Subcutaneous abdominal adipose tissue (tissue), 5 donors: ENCODE data around the gene FAM133A.

Experiments used
- H3K27ac ChIP-seq: one replicate; pipeline ENCODE4 v1.7.0; 2013; ENCODE audit warnings: low read depth, mild to moderate bottlenecking, inconsistent platforms, low read length, moderate library complexity
- H3K27me3 ChIP-seq, 5 donors: one replicate each; pipeline ENCODE4 v1.7.0; 2013; ENCODE audit warnings: low read length in 5 of 5, inconsistent platforms in 1 of 5; ENCODE audit not compliant: control insufficient read depth in 5 of 5, insufficient read depth in 4 of 5
- H3K36me3 ChIP-seq, 5 donors: one replicate each; pipeline ENCODE4 v1.7.0; 2013; ENCODE audit warnings: low read length in 5 of 5; ENCODE audit not compliant: control insufficient read depth in 5 of 5, insufficient read depth in 5 of 5
- H3K4me1 ChIP-seq, 5 donors: one replicate each; pipeline ENCODE4 v1.7.0; 2013; ENCODE audit warnings: low read length in 5 of 5, mild to moderate bottlenecking in 3 of 5, moderate library complexity in 1 of 5; ENCODE audit not compliant: control insufficient read depth in 5 of 5, insufficient read depth in 5 of 5
- H3K4me3 ChIP-seq, 5 donors: one replicate each; pipeline ENCODE4 v1.7.0; 2013; ENCODE audit warnings: low read length in 5 of 5, low read depth in 1 of 5
- H3K9ac ChIP-seq, 5 donors: one replicate each; pipeline ENCODE4 v1.7.0; 2013; ENCODE audit warnings: low read length in 5 of 5, mild to moderate bottlenecking in 4 of 5, moderate library complexity in 3 of 5
- H3K9me3 ChIP-seq, 5 donors: one replicate each; pipeline ENCODE4 v1.7.0; 2013; ENCODE audit warnings: low read length in 5 of 5; ENCODE audit not compliant: control insufficient read depth in 5 of 5
- donor health status: healthy.
- donor health status: healthy.
- donor health status: healthy.
- donor health status: healthy.
- donor health status: healthy.

The FAM133A gene

GRCh38 chrX:93673869-93674271 is at the start of gene FAM133A:
Gene FAM133A (plus strand): TSS chrX:93674206. CDS start chrX:93709420, 35,214 bp downstream.
- Histone ChIP-seq H3K27ac (peak within 1 kb of the TSS; percentile 37), H3K27me3 (peaks cover 3 to 20% (median 11%) of the 10 kb centered on the region in 5 donors), H3K4me1 (peaks cover 0 to 18% (median 10%) of the 10 kb centered on the region in 5 donors), H3K9ac (peak within 1 kb of the TSS in 2 of 5 donors; percentile 39 to 41), H3K9me3 (no peaks in the 10 kb centered on the region), H3K4me3 (peak within 1 kb of the TSS; percentile 75 to 86 (median 78)), H3K36me3 (no peaks in the 10 kb centered on the region)

- peaks cover 0 to 5% (median 2%) of the 10 kb centered on the region in 5 donors for H3K27me3 ChIP-seq
- no peak overlapping the region for H3K9ac ChIP-seq
- H3K9me3 ChIP-seq, result peaks cover 0 to 10% (median 4%) of the 10 kb centered on the region in 5 donors
- no peaks in the 10 kb centered on the region for H3K36me3 ChIP-seq
- H3K4me3 ChIP-seq, result no peak overlapping the region
- no peaks in the 10 kb centered on the region for H3K4me1 ChIP-seq
- H3K27ac ChIP-seq, result no peak overlapping the region
Measured at GRCh38 chrX:93637591-93637990, 36.4 kb upstream of the FAM133A start.

DNA sequence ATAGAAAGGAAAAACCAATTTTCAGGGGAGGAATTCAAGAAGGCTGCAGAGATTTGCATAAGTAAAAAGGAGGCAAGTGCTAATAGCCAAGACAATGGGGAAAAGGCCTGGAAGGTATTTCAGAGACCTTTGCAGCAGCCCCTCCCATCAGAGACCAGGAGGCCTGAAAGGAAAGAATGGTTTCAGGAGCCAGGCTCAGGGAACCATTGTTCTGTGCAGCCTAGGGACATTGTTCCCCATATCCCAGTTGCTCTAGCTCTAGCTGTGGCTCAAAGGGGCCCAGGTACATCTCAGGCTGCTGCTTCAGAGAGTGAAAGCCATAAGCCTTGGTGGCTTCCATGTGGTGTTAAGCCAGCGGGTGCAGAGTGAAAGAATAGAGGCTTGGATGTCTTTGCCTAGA is 24.6 kb upstream of the FAM133A start:
- H3K9me3 ChIP-seq, result peaks cover 0 to 4% (median 3%) of the 10 kb centered on the region in 5 donors
- no peak overlapping the region for H3K27ac ChIP-seq
- H3K36me3 ChIP-seq, result no peaks in the 10 kb centered on the region
- no peak overlapping the region for H3K4me3 ChIP-seq
- no peak overlapping the region for H3K9ac ChIP-seq
- peaks cover 0 to 2% (median 0%) of the 10 kb centered on the region in 5 donors for H3K27me3 ChIP-seq
- H3K4me1 ChIP-seq, result no peaks in the 10 kb centered on the region

DNA sequence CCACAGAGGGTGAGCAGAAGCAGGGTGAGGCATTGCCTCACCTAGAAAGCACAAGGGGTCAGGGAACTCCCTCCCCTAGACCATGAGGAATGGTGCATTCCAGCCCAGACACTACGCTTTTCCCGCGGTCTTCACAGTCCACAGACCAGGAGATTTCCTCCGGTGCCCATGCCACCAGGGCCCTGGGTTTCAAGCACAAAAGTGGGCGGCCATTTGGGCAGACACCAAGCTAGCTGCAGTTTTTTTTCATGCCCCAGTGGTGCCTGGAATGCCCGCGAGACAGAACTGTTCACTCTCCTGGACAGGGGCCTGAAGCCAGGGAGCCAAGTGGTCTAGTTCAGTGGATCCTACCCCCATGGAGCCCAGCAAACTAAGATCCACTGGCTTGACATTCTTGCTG is 13.4 kb upstream of the FAM133A start:
- no peaks in the 10 kb centered on the region for H3K4me1 ChIP-seq
- H3K9me3 ChIP-seq, result no peaks in the 10 kb centered on the region
- H3K9ac ChIP-seq, result no peak overlapping the region
- no peaks in the 10 kb centered on the region for H3K36me3 ChIP-seq
- no peak overlapping the region for H3K4me3 ChIP-seq
- H3K27ac ChIP-seq, result no peak overlapping the region
- peaks cover 0 to 6% (median 0%) of the 10 kb centered on the region in 5 donors for H3K27me3 ChIP-seq

DNA sequence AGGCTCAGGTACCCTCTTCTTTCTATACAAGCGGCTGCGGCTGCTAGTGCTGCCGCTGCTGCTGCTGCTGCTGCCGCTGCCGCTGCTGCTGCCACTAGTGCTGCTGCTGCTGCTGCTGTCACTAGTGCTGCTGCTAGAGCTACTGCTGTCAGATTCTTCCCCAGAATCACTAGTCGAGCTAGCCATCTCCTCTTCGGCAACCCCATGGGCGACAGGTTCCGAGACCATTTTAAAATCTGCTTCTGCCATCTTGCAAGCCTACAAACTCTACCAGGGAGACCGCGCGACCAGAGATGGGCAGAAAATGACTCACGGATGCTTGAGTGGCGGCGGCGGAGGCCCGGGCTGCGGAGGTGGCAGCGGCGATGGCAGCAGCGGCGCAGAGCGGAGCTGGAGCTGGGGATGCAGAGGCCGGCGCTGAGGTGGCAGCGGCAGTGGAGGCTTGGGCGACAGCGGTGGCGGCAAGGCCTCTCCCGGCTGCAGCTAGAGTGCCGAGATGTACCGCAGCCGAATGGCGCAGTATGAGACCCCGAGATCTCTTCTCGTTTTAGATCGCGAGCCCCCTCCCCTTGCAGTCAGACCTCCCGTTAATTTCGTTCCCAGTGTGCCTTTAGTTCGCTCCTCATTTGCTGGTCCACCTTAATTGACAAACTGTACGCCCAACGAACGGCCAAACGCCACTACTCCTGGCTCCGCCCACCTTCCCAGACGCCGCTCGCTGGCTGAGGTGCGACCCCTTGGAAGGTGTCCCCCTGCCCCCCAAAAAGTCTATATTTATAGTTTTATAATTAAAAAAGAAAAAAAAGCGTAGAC is 744 bp upstream of the FAM133A start, which contains the start of gene NAP1L3:
NAP1L3 (minus strand) TSS at position 523 of the 813 bp plus-strand sequence; CDS start at position 249, 274 bp downstream.
- Histone ChIP-seq H3K9me3 (no peaks in the 10 kb centered on the region), H3K9ac (peak within 1 kb of the TSS in 2 of 5 donors; percentile 39 to 41), H3K27ac (peak within 1 kb of the TSS; percentile 37), H3K4me1 (peaks cover 0 to 18% (median 10%) of the 10 kb centered on the region in 5 donors), H3K27me3 (peaks cover 3 to 22% (median 11%) of the 10 kb centered on the region in 5 donors), H3K4me3 (peak within 1 kb of the TSS; percentile 75 to 86 (median 78)), H3K36me3 (no peaks in the 10 kb centered on the region)

DNA sequence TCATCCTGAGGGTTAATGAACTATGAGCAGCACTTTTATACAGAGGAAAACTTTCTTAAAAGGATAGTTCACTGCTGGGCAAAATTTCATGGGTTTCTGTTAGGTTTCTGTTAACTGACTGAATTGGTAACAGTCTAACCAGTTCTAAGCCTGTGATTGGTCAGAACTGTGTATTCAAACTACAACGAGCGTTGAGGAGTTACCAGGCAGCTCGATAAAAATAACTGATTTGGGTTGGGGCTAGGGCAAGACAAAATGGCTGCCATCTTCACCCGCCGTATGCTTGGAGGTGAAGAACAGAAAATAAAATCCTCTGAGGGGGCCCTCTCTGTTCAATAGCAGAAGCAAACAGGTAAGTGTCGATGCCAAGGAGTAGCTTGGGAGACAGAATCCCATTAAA is 22.0 kb downstream of the FAM133A start:
- Histone ChIP-seq H3K27me3 (no peaks in the 10 kb centered on the region), H3K9ac (no peak overlapping the region), H3K4me3 (no peak overlapping the region), H3K9me3 (no peaks in the 10 kb centered on the region), H3K4me1 (no peaks in the 10 kb centered on the region), H3K36me3 (no peaks in the 10 kb centered on the region), H3K27ac (no peak overlapping the region)

DNA sequence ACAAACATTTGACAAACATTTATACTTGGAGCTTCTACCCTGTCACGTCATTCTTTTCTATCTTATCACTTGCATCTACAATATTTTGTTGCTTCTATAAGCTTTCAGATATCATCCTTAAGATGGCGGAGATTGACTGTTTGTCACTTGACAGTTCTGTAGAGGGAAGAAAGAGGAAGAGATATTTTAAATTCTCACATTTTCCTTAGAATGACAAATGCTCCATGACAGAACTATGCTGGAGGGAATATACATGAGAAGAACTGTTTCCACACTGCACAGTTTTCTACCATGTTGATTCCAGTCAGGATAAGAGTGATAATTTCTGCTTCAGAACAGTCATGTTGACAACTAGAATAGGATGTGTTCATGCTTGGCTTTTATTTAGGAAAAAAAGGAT is 29.7 kb downstream of the FAM133A start:
- H3K9me3 ChIP-seq, result no peaks in the 10 kb centered on the region
- H3K9ac ChIP-seq, result no peak overlapping the region
- H3K4me3 ChIP-seq, result no peak overlapping the region
- H3K27me3 ChIP-seq, result no peaks in the 10 kb centered on the region
- H3K27ac ChIP-seq, result no peak overlapping the region
- H3K36me3 ChIP-seq, result no peaks in the 10 kb centered on the region
- H3K4me1 ChIP-seq, result no peaks in the 10 kb centered on the region

GRCh38 chrX:93711076-93711475 is 37.1 kb downstream of the FAM133A start:
- Histone ChIP-seq H3K4me1 (no peaks in the 10 kb centered on the region), H3K36me3 (no peaks in the 10 kb centered on the region)

DNA sequence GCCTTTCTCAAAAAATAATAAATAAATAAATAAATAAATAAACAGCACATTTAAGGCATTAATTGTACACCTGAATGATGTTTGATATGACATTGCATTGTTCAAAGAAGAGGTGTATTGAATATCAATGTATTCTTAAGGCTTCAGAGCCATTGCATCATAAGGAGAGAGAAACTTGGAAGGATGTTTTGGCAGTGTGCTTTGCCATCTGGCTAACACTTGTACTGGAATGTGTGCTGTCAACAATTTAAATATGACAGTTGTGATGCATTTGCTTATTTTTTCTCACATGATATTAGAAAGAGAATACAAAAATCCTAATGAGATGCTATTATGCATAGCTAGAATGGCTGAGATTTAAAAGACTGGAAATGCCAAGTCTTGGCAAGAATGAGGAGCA is 67.8 kb downstream of the FAM133A start:
- peaks cover 0 to 6% (median 4%) of the 10 kb centered on the region in 5 donors for H3K27me3 ChIP-seq
- H3K36me3 ChIP-seq, result no peaks in the 10 kb centered on the region
- peaks cover 0 to 2% (median 0%) of the 10 kb centered on the region in 5 donors for H3K9me3 ChIP-seq
- H3K27ac ChIP-seq, result no peak overlapping the region
- H3K4me1 ChIP-seq, result no peaks in the 10 kb centered on the region
- no peak overlapping the region for H3K9ac ChIP-seq
- H3K4me3 ChIP-seq, result no peak overlapping the region

More at GRCh38 chrX:93711076-93711475, 37.1 kb downstream of the FAM133A start:
- Histone ChIP-seq H3K27ac (no peak overlapping the region), H3K9me3 (no peaks in the 10 kb centered on the region), H3K27me3 (no peaks in the 10 kb centered on the region), H3K9ac (no peak overlapping the region), H3K4me3 (no peak overlapping the region)

GRCh38 chrX:93760163-93760562 is 86.2 kb downstream of the FAM133A start:
- Histone ChIP-seq H3K27ac (no peak overlapping the region), H3K9ac (no peak overlapping the region), H3K9me3 (peaks cover 0 to 4% (median 0%) of the 10 kb centered on the region in 5 donors), H3K36me3 (no peaks in the 10 kb centered on the region), H3K27me3 (peaks cover 0 to 3% (median 0%) of the 10 kb centered on the region in 5 donors), H3K4me3 (no peak overlapping the region), H3K4me1 (no peaks in the 10 kb centered on the region)
